HG03442 (cell line): Measurements from ENCODE around the gene PEPD.

Source experiments
- ATAC-seq: cut with Tn5 transposase; IDR thresholded peaks from one replicate; pipeline ENCODE4 v1.9.1; 2021; ENCODE audit warnings: mild to moderate bottlenecking, moderate library complexity; ENCODE audit not compliant: unreplicated experiment

The PEPD gene

DNA sequence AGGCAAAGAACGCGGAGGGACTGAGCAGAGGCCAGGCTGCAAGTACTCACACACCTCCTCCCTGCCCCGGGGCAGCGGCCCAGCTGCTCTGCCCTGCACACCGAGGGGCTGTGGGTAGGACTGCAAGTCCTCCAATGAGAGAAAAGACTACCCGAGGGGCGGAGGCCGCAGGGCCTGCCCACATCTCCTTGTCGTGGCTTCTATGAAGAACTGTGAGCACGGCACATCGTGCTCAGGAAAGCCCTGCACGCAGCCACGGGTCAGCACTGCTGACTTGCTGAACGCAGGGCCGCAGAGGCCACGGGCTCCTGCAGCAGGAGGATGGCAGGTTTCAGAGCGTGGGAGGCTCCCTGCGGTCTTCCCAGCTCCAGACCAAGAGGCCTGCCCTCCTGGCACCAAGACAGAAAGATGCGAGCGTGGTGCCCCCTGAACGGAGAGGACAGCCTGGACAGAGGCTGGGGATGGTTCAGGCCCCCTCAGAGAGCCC is 110.6 kb downstream of the PEPD start:
- ATAC-seq: no peak

DNA sequence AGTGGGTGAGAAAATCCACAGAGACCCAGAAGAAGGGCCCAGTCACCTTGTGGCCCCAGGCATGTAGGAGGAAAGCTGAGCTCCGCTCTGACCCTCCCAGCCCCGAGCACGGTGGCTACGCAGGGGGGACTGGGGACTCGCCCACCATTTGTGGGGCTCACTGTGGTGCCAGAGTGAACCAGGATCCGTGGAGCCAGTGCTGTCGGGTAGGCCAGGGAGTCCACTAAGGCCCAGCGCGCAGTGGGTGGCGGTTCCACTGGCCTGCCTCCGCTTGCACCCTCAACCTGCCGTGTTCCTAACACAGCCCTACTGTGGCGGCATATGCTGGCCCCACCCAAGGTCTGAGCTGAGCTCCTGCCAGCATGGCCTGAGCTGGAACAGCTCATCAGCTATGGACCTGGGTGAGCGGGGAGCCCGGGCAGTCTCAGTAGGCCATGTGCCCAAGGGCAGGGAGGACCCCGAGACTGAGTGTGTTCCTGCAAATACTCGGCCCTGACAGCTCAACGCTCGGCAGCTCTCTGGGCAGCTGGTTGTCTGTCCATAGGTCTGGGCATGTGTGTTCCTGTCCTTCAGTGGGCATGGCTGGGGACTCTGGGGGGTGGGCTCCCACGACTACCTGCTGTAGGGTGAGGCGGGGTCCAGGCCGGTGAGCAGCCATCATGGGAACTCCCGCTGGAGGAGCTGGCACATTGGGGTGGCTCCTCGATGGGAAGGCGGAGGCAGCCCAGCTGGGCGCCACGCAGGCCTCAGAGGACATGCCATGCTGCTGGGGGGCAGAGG is 111.5 kb downstream of the PEPD start:
- no peak for ATAC-seq

DNA sequence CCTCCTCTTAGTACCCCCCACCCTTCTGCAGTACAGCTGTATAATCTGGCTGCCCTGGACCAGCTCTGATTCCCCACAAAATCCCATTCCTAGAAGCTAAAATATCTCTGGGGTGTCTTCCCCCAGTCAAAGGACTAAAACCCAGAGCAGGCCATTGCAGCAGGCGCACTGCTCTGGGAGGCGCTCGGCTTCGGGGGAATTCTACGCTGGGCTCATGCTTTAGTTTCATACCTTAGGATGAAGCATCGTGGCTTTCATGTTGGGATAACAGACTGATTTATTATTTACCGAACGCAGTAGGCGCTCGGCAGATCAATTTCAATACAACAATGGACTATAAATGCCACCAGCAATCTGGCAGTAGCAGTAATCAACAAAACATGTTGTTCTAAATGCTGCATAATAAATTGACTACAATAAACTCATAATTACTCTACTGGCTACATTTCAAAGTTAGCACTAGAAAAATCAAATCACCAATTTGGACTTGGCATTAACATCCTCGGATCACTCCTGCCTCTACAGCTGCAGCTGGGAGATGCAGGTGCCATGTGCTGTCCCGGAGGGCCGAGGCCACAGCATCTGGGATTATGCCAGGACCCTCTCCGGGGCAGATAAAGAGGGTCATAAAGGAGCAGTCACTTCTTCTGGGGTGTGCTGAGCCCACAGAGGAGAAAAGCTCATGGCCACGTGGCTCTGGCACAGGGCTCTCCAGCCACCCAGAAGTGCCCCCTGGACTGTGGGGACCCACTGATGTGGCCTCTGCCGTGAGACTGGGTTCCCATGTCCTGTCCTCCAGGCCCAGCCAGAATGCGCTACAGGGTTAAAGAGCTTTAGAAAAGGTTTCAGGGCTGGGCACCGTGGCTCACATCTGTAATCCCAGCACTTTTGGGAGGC is 112.8 kb downstream of the PEPD start:
- no peak for ATAC-seq

DNA sequence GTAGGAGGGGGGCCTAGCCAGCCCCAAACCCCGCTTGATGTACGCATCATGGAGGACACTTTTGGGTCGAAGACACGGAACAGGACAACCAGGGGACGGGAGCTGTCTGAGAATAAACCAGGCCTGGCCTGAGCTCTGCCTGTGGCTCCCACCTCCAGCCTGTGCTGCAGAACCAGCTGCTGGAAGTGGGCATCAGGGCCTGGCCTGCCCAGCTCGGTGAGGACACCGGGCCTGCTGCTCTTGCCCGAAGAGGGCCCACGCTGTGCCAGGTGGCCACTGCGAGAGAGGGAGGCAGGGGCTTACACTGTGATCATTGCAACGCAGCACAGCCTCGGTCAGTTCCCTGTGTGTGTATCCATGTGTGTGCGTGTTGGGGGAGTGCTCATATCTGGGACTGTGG is 113.5 kb downstream of the PEPD start:
- ATAC-seq: no peak

DNA sequence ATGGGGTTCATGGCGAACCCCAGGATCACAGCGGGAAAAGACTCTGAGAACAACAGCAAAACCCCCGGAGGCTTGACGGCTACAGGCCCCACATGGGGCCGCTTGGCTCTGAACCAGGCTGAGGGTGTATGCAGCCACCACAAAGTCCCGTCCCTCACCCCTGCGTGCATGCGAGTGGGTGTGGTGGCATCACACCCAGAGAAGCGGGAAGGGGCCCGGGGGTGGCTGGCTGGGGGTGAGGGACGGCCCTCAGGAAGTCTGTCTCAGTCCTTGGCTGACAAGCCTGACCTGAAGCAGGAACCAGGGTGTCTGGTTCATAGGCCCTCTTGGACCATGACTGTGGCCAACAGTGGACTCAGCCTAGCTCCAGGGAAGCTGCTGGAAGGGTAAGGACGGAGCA is 113.9 kb downstream of the PEPD start:
- no peak for ATAC-seq

DNA sequence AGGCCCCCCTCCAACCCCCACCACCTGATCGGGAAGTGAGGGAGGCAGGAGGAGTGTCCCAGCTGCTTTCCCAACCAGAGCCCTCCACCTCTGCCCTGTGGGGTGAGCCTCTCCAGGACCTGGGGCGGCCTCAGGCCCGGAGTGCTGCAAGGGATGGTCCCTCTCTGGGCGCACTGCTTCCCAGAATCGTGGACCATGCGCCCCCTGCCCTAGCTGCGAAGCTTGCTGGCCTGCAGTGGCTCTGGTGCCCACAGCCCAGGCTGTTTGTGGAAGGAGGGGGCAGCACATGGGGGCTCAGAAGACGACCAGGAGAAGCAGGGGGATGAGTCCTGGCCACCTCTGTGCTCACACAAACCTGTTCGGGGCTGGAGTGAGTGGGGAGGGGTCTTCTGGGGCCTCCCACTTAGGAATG is 114.4 kb downstream of the PEPD start:
- ATAC-seq: no peak

DNA sequence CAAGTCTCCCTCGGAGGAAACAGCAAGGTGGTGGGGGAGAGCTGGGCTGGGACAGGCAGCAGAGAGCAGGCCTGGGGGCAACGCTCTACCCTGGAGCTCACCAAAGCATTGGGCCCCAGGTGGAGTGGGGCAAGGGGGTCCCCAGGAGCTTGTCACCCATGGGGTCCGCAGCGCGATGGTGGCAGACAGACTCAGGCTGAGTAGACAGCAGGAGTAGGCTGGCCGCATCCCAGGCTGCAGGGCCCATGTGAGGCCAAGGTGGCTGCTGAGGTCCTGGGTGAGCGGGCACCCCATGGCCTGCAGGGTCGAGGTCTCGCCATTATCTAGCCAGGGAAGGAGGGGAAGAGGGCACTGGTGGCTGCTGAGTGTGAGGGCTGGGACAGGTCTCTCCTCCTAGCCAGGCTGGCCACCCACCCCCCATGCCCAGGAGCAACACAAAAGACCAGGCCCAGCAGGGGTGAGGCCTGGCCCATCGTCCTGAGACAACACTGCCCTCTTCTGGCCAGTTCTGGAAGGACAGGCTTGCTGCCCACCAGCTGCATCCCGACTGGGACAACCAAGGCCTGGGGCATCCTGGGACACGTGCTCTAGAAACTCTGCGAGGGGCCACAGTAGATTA is 115.0 kb downstream of the PEPD start:
- ATAC-seq: no peak

DNA sequence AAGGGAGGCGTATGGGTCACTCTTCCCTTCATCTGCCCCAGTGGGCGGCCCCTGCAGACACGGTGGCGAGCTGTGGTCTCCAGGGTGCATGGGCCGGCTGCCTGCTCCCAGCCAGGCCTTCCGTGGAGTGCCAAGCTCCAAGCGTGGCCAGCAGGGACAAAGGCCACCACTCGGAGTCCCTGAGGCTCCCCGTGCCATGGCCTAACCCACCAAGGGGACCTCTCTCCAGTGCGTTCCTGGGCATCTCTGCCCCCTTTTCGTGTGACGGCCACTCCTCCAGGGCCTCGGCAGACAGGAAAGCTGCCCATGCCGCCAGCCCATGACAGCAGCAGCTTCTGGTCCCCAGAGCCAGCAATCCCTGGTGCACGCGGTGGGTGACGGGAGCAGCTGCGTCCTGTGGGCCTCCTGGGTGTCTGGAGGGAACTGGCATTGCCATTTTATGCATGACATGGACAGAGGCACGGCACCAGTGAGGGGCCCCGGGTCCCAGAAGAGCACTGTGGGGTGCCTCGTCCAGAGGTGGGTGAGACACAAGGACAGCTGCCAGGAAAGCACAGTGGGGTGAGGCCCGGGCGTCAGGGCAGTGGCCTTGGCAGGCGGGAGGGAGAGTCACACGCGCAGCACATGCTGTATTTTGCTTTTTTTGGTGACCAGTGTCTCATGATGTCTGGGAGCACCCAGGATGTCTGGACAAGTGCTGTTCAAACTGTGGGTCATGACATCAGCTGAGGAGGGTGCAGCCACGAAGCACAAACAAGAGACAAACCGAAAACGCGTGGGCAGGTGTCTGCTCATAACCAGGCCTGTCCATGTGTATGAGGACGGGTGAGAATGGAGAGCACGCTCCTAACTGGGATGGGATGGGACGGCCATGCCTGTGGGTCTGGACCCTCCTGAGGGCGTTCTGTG is 115.8 kb downstream of the PEPD start:
- ATAC-seq: no peak

DNA sequence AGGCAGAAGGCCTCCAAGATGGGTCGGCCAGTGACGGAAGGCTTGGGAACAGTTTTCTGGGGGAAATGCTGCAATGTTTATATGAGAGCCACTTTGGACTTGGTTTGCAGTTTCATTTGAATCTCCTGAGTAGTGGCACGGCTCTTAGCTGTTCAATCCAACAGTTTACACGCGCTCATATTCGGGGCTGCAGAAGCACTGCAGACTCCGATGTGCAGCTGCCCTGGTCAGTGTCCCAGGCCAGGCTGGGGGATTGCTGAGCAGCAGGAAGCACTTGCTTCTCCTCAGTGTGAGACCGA is 116.4 kb downstream of the PEPD start:
- no peak for ATAC-seq

DNA sequence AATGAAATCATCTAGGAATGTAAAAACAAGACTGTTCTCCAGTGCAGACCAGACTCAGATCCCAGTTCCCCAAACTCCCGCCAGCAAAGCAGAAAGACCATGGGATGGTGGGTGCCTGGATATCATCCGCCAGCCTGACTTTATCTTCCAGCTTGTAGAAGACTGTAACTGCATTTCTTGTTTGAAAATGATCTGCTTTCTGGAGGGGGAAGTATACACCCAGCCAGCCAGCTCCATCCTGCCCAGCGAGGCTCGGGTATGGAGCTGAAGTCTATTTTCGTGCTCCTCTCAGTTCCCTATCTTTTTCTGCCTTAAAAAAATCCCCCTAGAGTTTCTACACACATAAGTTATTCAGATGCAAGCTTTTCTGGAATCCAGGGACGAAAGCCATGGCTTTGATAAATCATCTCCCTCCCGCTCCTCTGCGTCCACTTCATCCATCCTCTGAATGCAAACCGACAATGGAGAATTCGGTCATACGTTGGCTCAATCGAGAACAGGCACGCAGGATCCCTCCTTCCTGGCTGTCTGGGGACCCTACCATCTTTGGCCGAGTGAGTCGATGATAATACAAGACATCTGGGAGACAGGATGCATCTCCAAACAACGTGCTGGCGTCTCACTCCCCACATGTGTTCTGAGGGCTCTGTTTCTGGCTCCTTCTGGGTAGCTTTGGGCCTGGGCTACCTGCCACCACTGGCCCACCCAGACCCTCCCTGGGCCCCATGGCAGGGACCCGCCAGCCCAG is 116.9 kb downstream of the PEPD start:
- ATAC-seq: no peak

DNA sequence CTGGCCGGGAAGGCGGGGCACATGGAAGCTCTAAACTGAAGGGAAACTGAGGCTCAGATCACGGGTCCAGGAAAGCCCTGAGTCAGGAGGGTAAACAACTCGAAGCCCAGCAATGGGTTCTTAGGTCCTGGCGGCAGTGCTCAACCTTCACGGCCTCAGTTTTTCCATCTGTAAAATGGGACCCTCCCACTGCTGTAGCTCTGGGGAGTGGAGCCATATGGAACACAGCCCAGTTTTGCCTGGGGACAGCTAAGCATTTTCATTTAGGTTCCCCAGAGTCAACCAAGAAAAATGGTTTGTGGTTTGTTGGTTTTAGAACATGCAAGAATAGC is 117.7 kb downstream of the PEPD start:
- ATAC-seq: no peak

DNA sequence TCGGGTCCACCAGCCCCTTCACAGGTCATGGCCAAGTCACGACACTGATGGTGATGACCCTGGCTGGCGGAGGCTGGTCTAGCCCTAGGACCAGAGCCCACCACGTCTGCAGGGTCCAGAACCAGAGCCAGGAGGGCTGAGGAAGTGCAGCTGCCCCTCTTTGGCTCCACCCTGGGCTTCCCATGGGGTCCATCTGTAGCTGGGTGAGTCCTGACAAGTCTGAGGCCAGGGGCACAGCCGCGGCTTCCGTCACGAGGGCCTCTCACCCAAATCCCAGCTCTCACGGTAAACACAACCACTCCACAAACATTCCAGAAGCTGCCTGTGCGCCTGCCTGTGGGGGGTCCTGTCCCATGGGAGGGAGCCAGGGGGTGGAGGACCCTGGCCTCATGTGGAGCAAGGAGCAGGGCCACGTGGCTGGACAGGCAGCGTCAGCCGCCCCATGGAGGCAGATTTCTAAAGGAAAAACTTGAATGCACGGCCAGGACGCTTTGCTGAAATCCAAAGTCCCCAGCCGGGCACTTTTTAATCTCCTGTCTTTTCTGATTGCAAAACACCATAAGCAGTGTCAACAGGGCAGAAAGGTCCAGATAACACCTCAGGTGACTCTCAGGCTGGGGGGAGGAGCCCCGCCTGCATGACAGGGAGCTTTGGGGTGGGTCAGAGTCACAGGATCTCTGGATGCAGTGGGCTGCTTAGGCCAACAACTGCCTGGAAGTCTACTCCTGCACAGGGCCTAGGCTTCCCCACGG is 118.2 kb downstream of the PEPD start:
- no peak for ATAC-seq

DNA sequence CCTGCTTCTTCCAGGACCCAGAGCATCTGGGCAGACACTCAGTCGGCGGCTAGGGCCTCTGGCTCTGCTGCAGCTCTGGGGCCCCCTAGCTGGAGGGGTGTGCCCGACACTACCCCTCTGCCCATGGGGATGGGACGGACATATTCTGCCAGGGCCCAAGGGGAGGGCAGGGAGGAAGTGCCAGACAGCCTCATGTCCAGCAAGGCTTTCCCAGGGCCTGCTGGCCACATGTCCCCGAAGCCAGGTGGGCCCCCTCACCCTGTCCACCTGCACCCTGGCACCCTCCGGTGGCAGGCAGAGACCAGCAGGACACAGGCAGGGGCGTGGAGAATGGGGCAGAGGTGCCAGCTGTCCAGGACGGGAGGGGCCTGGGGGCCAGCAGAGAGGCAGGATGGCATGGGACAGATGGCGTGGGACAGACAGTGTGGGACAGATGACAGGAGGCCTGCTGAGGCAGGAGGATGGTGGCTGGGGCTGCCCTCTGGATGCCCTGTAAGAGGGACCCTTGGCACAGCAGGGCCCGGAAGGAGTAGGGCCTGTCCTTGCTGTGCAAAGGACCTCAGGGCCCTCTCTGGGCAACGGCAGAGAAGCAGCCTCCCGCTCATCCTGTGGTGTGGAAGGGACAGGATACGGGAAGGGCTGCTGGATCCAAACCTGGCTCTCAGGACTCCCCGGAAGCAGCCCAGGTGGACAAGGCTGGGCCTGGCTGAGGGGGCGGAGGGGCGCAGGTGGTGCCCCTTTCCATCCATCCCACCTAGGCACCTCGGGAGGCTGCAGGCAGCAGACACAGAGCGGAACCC is 119.0 kb downstream of the PEPD start:
- no peak for ATAC-seq

DNA sequence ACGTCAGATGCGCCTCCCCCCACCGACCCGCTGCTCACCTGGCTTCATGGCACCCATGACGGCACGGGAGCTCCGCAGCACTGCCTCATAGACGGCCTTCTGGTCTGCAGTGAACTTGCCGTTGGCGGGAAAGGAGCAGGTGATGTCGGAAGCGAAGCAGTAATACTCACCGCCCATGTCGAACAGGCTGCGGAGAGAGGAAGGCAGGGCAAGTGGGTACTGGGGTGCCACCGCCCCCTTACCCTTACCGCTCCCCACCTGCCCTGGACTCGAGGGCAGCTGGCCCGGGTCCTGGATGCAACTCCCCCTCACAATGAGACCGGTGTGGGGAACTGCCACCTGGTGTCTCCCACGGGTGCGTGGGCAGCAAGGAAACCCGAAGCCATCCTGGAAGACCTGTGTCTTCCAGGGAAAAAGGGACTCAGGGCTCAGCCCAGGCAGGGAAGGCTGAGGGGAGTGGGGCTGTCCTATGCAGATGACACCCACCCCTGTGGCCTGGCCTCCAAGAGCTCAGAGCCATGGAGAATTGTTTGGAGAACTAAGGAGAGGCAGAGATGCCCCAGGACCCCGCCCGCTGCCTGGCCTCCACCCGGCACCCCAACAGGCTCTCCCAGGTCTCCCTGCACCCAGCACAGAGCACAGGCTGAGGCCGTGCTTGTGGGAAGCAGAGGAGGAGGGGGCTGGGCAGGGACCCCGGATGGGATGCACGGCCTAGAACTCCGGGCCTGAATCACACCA is 119.7 kb downstream of the PEPD start:
- no peak for ATAC-seq

DNA sequence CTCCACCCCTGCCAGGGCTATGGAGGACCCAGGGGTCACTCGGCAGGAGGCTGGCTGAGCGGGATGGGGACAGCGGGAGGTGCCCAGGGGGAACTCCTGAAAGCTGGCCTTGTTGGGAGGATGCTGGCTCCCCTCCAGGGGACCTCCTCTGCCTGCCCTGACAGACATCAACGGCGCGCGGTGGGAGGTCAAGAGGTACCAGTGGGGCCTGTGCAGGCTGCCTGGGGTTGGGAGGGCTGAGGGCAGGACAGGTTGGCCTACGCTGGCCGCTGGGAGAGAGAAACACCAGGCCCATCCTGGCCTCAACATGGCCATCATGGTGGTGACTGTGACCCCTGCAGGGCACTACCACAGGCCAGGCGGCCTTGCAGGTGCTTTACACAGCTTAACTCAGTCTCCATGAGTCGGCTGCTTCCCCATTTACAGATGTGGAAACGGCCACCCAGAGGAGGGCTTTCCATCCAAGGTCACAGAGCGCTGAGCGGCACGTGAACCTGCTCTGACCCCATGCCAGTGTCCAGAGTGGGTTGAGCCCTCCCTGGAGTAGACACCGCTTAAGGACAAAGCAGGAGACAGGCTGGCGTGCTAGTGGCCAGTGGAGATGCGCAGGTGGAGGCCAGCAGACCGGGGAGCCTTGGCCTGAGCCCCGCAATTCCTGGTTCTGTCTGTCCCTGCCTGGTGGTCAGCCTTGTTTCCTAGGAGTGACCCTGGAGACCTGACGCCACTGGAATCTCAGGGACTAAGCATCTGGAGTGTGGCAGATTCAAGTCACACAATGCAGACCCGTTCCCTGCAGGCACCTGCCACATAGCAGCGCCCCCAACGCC is 120.5 kb downstream of the PEPD start:
- no peak for ATAC-seq

DNA sequence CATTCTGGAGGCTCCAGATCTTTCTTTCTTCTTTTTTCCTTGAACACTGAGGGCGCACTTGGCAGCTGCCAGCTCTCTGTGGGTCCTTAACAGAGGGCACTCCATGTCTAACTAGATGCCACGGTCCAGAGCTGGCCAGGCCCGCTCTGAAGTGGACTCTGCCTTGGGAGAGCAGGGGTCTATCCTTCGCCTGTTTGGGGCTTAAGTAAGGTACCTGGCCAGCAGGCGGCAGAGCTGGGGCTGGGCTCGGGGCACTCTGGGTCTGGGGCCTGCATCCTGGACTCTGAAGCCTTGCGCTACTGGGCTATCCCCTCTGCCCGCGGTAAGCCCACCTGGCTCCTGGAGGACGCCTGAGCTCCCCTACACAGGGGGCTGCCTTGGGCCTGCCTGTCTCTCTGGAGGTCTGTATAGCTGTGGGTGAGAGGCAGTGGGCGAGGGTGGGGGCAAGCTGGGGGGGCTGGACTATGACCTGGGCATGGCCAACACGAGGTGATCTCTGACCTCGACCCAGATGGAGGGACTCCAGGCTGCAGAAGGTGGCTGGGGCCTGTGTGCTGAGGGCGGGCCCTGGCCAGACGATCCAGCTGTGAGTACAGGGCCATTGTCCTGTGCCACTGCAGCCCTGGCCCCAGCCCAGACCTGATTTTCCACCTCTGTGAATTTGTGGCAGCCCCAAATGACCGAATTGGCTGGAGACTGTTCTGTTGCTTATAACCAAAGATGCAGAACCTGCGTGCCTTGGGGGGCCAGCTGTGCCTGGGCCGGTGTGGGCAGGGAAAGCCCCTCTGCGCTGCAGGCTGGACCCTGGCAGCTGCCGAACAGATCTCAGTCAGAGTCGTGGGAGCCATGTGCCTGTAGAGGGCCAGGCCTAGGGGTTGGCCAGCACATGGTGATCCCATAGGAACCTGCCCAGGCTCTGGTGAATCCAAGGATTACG is 121.6 kb downstream of the PEPD start:
- no peak for ATAC-seq
